Common myeloid progenitor, CD34-positive (primary cell): Measurements from ENCODE around the gene NMNAT2.

Source experiments
- CTCF ChIA-PET: fragments of 350-600 bp; sonication (Branson Sonifier 250); formaldehyde crosslinking; loops from one replicate; lab custom pipeline; 2021; ENCODE audit warnings: antibody characterized with exemption; lab: Charles Lee
- POLR2A ChIA-PET: fragments of 350-600 bp; sonication (Branson Sonifier 250); formaldehyde crosslinking; loops from one replicate; lab custom pipeline; 2021; ENCODE audit warnings: antibody characterized with exemption; lab: Charles Lee
- DNase-seq, 3 donors: peaks; one replicate each; pipeline versions ENCODE4 v3.0.0 to v3.0.0-alpha.2; 2013
- H3K27ac ChIP-seq, 2 experiments: 1 replicate in 1 of 2; 2 replicates in 1 of 2; pipeline ENCODE4 v1.7.0; 2013; ENCODE audit warnings: inconsistent platforms in 2 of 2, low read length in 2 of 2, mild to moderate bottlenecking in 2 of 2, low read depth in 1 of 2, moderate library complexity in 1 of 2; ENCODE audit not compliant: severe bottlenecking in 2 of 2, insufficient read depth in 1 of 2, poor library complexity in 1 of 2
- H3K27me3 ChIP-seq, 5 experiments: replicated peaks in 2 of 5; 1 replicate in 3 of 5; 2 replicates in 2 of 5; pipeline versions ENCODE4 v1.6.1 to v1.7.0; 2013; ENCODE audit warnings: low read length in 4 of 5, mild to moderate bottlenecking in 2 of 5, moderate library complexity in 2 of 5, inconsistent platforms in 1 of 5; ENCODE audit not compliant: insufficient read depth in 5 of 5, control insufficient read depth in 4 of 5
- H3K36me3 ChIP-seq, 4 experiments: 1 replicate in 2 of 4; 2 replicates in 2 of 4; pipeline versions ENCODE4 v1.6.1 to v1.7.0; 2013; ENCODE audit warnings: low read length in 3 of 4, control low read depth in 1 of 4, mild to moderate bottlenecking in 1 of 4; ENCODE audit not compliant: control insufficient read depth in 4 of 4, insufficient read depth in 4 of 4
- H3K4me1 ChIP-seq, 4 experiments: 1 replicate in 3 of 4; 2 replicates in 1 of 4; pipeline versions ENCODE4 v1.6.1 to v1.7.1; 2013; ENCODE audit warnings: low read length in 3 of 4, mild to moderate bottlenecking in 3 of 4, control low read depth in 1 of 4, inconsistent platforms in 1 of 4, moderate library complexity in 1 of 4; ENCODE audit not compliant: control insufficient read depth in 4 of 4, insufficient read depth in 4 of 4; ENCODE audit errors: control extremely low read depth in 1 of 4
- H3K4me3 ChIP-seq, 7 experiments: 1 replicate in 4 of 7; 2 replicates in 3 of 7; pipeline versions ENCODE4 v1.5.1 to v1.7.0; 2013; ENCODE audit warnings: mild to moderate bottlenecking in 7 of 7, low read length in 6 of 7, moderate library complexity in 6 of 7, inconsistent platforms in 2 of 7, low read depth in 2 of 7, control low read depth in 1 of 7; ENCODE audit not compliant: insufficient read depth in 4 of 7, control insufficient read depth in 1 of 7; ENCODE audit errors: extremely low read depth in 1 of 7
- H3K9me3 ChIP-seq, 5 experiments: 1 replicate in 4 of 5; 2 replicates in 1 of 5; pipeline versions ENCODE4 v1.6.1 to v1.7.1; 2013; ENCODE audit warnings: low read length in 4 of 5, mild to moderate bottlenecking in 2 of 5, inconsistent platforms in 1 of 5, low read depth in 1 of 5, moderate library complexity in 1 of 5; ENCODE audit not compliant: control insufficient read depth in 4 of 5, insufficient read depth in 2 of 5; ENCODE audit errors: control extremely low read depth in 1 of 5
- WGBS: methylation state at CpG from one replicate; pipeline ENCODE4 v1.1.5; 2013; ENCODE audit not compliant: insufficient coverage; 5-methylcytosine and 5-hydroxymethylcytosine counted together

Gene NMNAT2

GRCh38 chr1:183306317-183307042 lies 111.7 kb downstream of the NMNAT2 start:
- CTCF ChIA-PET, result interaction anchor here (0.8 to 1.9 kb wide), 5 partner anchors 8 to 378 kb away, joined by 3 to 9 read pairs (median 3); no protein-coding TSS in a partner anchor
- Histone ChIP-seq H3K4me1 (no peaks in the 10 kb centered on the region), H3K36me3 (no peaks in the 10 kb centered on the region), H3K9me3 (no peaks in the 10 kb centered on the region), H3K27ac (no peak overlapping the region), H3K4me3 (no peak overlapping the region), H3K27me3 (peaks cover 0 to 2% (median 0%) of the 10 kb centered on the region in 5 experiments)
- peak; percentile 2 to 17 (median 13) for DNase-seq
- WGBS, result 54% methylated on average over 4 of the region's 5 CpGs
- POLR2A ChIA-PET, result no interaction called here

- Histone ChIP-seq H3K36me3 (no peaks in the 10 kb centered on the region), H3K4me3 (no peak overlapping the region), H3K9me3 (peaks cover 0 to 1% (median 0%) of the 10 kb centered on the region in 5 experiments), H3K4me1 (no peaks in the 10 kb centered on the region), H3K27ac (no peak overlapping the region), H3K27me3 (peaks cover 0 to 2% (median 0%) of the 10 kb centered on the region in 5 experiments)
- 85% methylated on average over 4 of the region's 7 CpGs for WGBS
- ChIA-PET CTCF (interaction anchor here (0.7 to 1.9 kb wide), 2 partner anchors 10 to 66 kb away, joined by 3 to 9 read pairs; no protein-coding TSS in a partner anchor), POLR2A (no interaction called here)
- DNase-seq, result no peak
Measured at GRCh38 chr1:183304440-183305107, 113.6 kb downstream of the NMNAT2 start.

- CTCF ChIA-PET, result interaction anchor here (0.8 kb wide), 1 partner anchor 16 kb away, joined by 3 read pairs; no protein-coding TSS in a partner anchor
- no peaks in the 10 kb centered on the region for H3K4me1 ChIP-seq
- 96% methylated on average over 3 of the region's 3 CpGs for WGBS
- no peak for DNase-seq
- H3K27me3 ChIP-seq, result peaks cover 0 to 2% (median 0%) of the 10 kb centered on the region in 5 experiments
- H3K27ac ChIP-seq, result no peak overlapping the region
- no peaks in the 10 kb centered on the region for H3K36me3 ChIP-seq
- POLR2A ChIA-PET, result no interaction called here
- H3K4me3 ChIP-seq, result no peak overlapping the region
- H3K9me3 ChIP-seq, result peaks cover 0 to 1% (median 0%) of the 10 kb centered on the region in 5 experiments
Measured at GRCh38 chr1:183303901-183304300, 114.3 kb downstream of the NMNAT2 start.

- ChIA-PET CTCF (interaction anchor here (0.8 kb wide), 1 partner anchor 15 kb away, joined by 3 read pairs; no protein-coding TSS in a partner anchor), POLR2A (no interaction called here)
Measured at GRCh38 chr1:183303323-183303645, 114.9 kb downstream of the NMNAT2 start.

GRCh38 chr1:183302452-183303322 lies 115.5 kb downstream of the NMNAT2 start:
- DNase-seq, result no peak
- Histone ChIP-seq H3K4me3 (no peak overlapping the region), H3K27ac (no peak overlapping the region), H3K36me3 (no peaks in the 10 kb centered on the region), H3K9me3 (peaks cover 0 to 1% (median 0%) of the 10 kb centered on the region in 5 experiments), H3K4me1 (no peaks in the 10 kb centered on the region), H3K27me3 (peaks cover 0 to 2% (median 0%) of the 10 kb centered on the region in 5 experiments)
- 95% methylated on average over 3 of the region's 5 CpGs for WGBS
- CTCF ChIA-PET, result no interaction called here
- POLR2A ChIA-PET, result no interaction called here

More at GRCh38 chr1:183303323-183303645, 114.9 kb downstream of the NMNAT2 start:
- Histone ChIP-seq H3K4me3 (no peak overlapping the region), H3K4me1 (no peaks in the 10 kb centered on the region), H3K27me3 (peaks cover 0 to 2% (median 0%) of the 10 kb centered on the region in 5 experiments), H3K36me3 (no peaks in the 10 kb centered on the region), H3K27ac (no peak overlapping the region), H3K9me3 (peaks cover 0 to 1% (median 0%) of the 10 kb centered on the region in 5 experiments)
- DNase-seq, result no peak
- WGBS, result 80% methylated on average over 2 of the region's 4 CpGs

GRCh38 chr1:183301239-183301638 lies 116.9 kb downstream of the NMNAT2 start:
- no peak overlapping the region for H3K27ac ChIP-seq
- no peaks in the 10 kb centered on the region for H3K27me3 ChIP-seq
- ChIA-PET POLR2A (no interaction called here), CTCF (no interaction called here)
- no peak overlapping the region for H3K4me3 ChIP-seq
- DNase-seq, result no peak
- peaks cover 0 to 1% (median 0%) of the 10 kb centered on the region in 5 experiments for H3K9me3 ChIP-seq
- H3K36me3 ChIP-seq, result no peaks in the 10 kb centered on the region
- WGBS, result 100% methylated on average over 2 of the region's 3 CpGs
- H3K4me1 ChIP-seq, result no peaks in the 10 kb centered on the region
